Kidney (tissue), 14 donors: ENCODE results near the gene COL5A2. TPM values are rescaled to one million over a fixed set of nuclear protein-coding genes. Genes with fewer than 3 reads are reported as not detected.

Experiments
- DNase-seq, 5 donors: peaks; one replicate each; pipeline ENCODE4 v3.0.0-alpha.2; 2013 to 2020
- FAIRE-seq: peaks from 2 replicates; lab custom pipeline; 2012; peaks lifted over from hg19 to GRCh38; lab: Jason Lieb, UNC
- H3K27ac ChIP-seq, 2 donors: one replicate each; pipeline ENCODE4 v1.7.0; 2013; ENCODE audit warnings: low read depth in 2 of 2, low read length in 2 of 2, inconsistent platforms in 1 of 2
- H3K27me3 ChIP-seq: one replicate; pipeline ENCODE4 v1.7.1; 2013; ENCODE audit warnings: low read length, inconsistent platforms; ENCODE audit not compliant: control insufficient read depth, insufficient read depth
- H3K36me3 ChIP-seq, 3 donors: one replicate each; pipeline versions ENCODE4 v1.7.0 to v1.7.1; 2013; ENCODE audit warnings: low read length in 3 of 3, control low read depth in 1 of 3, inconsistent platforms in 1 of 3; ENCODE audit not compliant: insufficient read depth in 3 of 3, control insufficient read depth in 2 of 3
- H3K4me1 ChIP-seq, 3 donors: one replicate each; pipeline versions ENCODE4 v1.7.0 to v1.7.1; 2013; ENCODE audit warnings: low read length in 3 of 3, inconsistent platforms in 1 of 3, low read depth in 1 of 3; ENCODE audit not compliant: control insufficient read depth in 2 of 3, insufficient read depth in 2 of 3
- H3K4me3 ChIP-seq, 3 donors: one replicate each; pipeline versions ENCODE4 v1.7.0 to v1.8.1; 2013; ENCODE audit warnings: low read length in 3 of 3, control low read depth in 1 of 3, inconsistent platforms in 1 of 3
- H3K9ac ChIP-seq, 3 donors: one replicate each; pipeline versions ENCODE4 v1.7.0 to v1.7.1; 2013; ENCODE audit warnings: low read length in 3 of 3, control low read depth in 1 of 3, inconsistent platforms in 1 of 3
- H3K9me3 ChIP-seq, 3 donors: one replicate each; pipeline versions ENCODE4 v1.7.0 to v1.7.1; 2013; ENCODE audit warnings: low read length in 3 of 3, control low read depth in 1 of 3, inconsistent platforms in 1 of 3; ENCODE audit not compliant: control insufficient read depth in 2 of 3, insufficient read depth in 1 of 3
- intact Hi-C: fragments of 100-400 bp; cut with DNase I; formaldehyde crosslinking; loops from one replicate; pipeline ENCODE4 v1.11.1; 2022
- polyA plus RNA-seq: library from polyadenylated mRNA; stranded (reverse); fragments of 350-450 nt; fragmentation: Illumina TruSeq; extraction: RNeasy Lipid Tissue Mini Kit (QIAGEN cat#74804); gene quantifications from one replicate; pipeline ENCODE4 v1.2.3, GENCODE V29; 2014; ENCODE audit warnings: low read depth, low replicate concordance; ENCODE audit not compliant: insufficient read depth
- total RNA-seq: library from RNA; stranded (reverse); fragmentation: NEBNext Ultra II Directional; extraction: Animal tissue kit (Norgen Biotek cat#: 25700); gene quantifications from one replicate; pipeline ENCODE4 v1.2.1, GENCODE V29; 2021
- TF ChIP-seq, protein P1 (sequence below): IDR thresholded peaks from 3 replicates; pipeline ENCODE4 v1.5.1; 2012; ENCODE audit warnings: mild to moderate bottlenecking, moderate library complexity, borderline replicate concordance; ENCODE audit not compliant: insufficient read depth; ENCODE audit errors: extremely low read depth
- donor health status: control.
- donor health status: control.
- donor health status: control.
- donor health status: control.
- donor health status: control.
- donor health status: DM: yes; HTN: yes; CAD: no.
- donor health status: Normal renal cell carcinoma (clear cell type).

Gene COL5A2
- total and polyA plus RNA-seq, 2 donors from 2014 or later: 3.6 to 12.3 TPM

DNA sequence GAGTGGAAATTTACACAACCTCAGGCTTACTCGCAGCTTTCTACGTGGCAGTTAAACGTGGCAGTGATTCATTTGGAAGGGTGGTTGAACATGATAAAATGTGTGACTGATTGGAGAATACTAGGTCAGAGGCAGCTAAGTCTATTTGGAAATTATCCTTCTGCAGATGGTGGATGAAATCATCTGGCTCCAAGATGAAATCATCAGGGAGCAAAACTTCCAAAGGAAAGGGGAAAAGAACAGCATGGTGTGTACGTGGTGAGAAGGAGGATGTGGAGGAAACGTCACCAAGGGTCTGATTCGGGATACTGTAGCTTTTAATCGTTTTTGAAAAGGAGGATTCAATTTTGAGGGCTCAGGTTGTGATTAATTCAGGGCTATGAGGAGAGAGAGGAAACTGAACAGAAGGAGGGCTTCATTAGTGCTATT, 157.5 kb downstream of the COL5A2 start:
- intact Hi-C loops: no loop called here
- Histone ChIP-seq H3K27me3 (no peaks in the 10 kb centered on the region), H3K4me1 (no peaks in the 10 kb centered on the region), H3K27ac (no peak overlapping the region), H3K4me3 (no peak overlapping the region), H3K36me3 (no peaks in the 10 kb centered on the region), H3K9ac (no peak overlapping the region), H3K9me3 (no peaks in the 10 kb centered on the region)
- FAIRE-seq: no peak
- TF ChIP-seq, protein P1, sequence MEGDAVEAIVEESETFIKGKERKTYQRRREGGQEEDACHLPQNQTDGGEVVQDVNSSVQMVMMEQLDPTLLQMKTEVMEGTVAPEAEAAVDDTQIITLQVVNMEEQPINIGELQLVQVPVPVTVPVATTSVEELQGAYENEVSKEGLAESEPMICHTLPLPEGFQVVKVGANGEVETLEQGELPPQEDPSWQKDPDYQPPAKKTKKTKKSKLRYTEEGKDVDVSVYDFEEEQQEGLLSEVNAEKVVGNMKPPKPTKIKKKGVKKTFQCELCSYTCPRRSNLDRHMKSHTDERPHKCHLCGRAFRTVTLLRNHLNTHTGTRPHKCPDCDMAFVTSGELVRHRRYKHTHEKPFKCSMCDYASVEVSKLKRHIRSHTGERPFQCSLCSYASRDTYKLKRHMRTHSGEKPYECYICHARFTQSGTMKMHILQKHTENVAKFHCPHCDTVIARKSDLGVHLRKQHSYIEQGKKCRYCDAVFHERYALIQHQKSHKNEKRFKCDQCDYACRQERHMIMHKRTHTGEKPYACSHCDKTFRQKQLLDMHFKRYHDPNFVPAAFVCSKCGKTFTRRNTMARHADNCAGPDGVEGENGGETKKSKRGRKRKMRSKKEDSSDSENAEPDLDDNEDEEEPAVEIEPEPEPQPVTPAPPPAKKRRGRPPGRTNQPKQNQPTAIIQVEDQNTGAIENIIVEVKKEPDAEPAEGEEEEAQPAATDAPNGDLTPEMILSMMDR: no peak
- DNase-seq: no peak

DNA sequence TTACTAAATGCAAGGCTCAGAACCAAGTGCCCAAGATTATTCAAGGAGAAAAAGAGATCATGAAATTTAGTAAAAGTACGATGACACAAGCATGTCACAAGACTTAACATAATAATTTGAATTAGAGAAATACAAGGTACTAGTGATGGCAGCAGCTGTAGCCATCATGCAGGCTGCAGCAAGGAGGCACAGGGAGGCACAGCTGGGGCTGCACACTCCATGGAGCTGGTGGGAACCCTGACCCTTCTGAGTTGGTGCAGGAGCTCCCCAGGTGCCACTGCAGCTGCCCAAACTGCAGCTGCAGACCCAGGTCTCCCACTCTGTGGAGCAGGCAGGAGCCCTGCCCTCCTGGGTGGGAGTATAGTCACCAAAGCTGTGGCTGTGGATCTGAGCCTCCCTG, 159.4 kb downstream of the COL5A2 start:
- Histone ChIP-seq H3K9me3 (no peaks in the 10 kb centered on the region), H3K27ac (no peak overlapping the region), H3K4me3 (no peak overlapping the region), H3K4me1 (peaks cover 0 to 3% (median 0%) of the 10 kb centered on the region in 3 donors), H3K27me3 (no peaks in the 10 kb centered on the region), H3K9ac (no peak overlapping the region), H3K36me3 (no peaks in the 10 kb centered on the region)
- TF ChIP-seq, protein P1: no peak
- intact Hi-C loops: no loop called here
- DNase-seq: no peak
- no peak for FAIRE-seq

DNA sequence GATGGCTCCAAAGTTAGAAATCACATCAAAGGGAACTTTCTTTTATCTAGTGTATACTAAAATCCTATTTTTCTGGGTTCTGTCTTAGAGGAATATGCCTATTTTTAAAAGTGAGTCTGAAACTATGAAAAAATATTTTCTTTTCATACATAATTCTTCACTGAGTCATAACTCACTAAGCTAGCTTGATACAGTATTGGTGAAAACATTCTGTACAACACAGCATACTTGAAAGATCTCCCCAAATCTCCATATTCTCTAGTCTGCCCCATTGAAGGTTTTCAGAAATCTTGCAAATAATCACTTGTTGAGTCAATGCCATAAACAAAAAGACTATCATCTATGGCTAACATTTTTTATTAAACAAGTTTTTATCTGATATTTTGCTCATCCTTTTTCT, 160.9 kb downstream of the COL5A2 start:
- no peak overlapping the region for H3K4me3 ChIP-seq
- peaks cover 0 to 3% (median 0%) of the 10 kb centered on the region in 3 donors for H3K4me1 ChIP-seq
- H3K9me3 ChIP-seq: no peaks in the 10 kb centered on the region
- no peak for DNase-seq
- intact Hi-C loops: no loop called here
- no peaks in the 10 kb centered on the region for H3K36me3 ChIP-seq
- TF ChIP-seq, protein P1: no peak
- no peaks in the 10 kb centered on the region for H3K27me3 ChIP-seq
- FAIRE-seq: no peak
- H3K9ac ChIP-seq: no peak overlapping the region
- no peak overlapping the region for H3K27ac ChIP-seq

DNA sequence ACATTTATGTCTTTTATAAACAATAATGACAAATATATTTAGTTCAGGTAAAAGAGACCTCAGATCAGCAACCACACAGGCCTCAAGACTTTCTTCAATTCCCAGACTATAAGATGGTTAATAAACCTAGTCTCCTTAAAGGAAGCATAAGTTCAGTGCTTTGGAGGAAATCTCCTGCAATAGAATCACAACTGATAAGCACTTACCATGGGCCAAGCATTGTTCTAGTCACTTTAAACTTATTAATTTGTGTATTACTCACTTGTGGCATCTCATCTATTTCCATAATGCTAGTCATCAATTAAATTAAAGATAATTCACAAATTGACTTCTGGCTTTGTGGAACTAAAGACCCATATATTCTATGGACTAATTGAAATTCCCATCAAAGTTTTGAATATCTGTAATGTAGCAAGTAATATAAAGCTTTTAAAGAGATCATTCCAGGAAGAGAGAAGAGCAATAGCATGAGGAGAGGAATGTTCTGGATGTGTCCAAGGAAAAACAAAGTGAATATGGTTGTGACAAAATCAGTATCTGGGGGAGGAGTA, 163.2 kb downstream of the COL5A2 start:
- FAIRE-seq: no peak

More for the DNA sequence above, 163.2 kb downstream of the COL5A2 start:
- H3K4me1 ChIP-seq: peaks cover 0 to 3% (median 0%) of the 10 kb centered on the region in 3 donors
- DNase-seq: no peak
- H3K4me3 ChIP-seq: no peak overlapping the region
- H3K9ac ChIP-seq: no peak overlapping the region
- no peaks in the 10 kb centered on the region for H3K9me3 ChIP-seq
- no peaks in the 10 kb centered on the region for H3K27me3 ChIP-seq
- no peaks in the 10 kb centered on the region for H3K36me3 ChIP-seq
- intact Hi-C loops: no loop called here
- no peak overlapping the region for H3K27ac ChIP-seq
- TF ChIP-seq, protein P1: no peak
